Adrenal gland (tissue), 5 donors: ENCODE results near the gene ANTXRL.

Experiments used
- CTCF ChIP-seq, 6 experiments: fragments of 450-650 bp in 4 of 6; fragments of 200-600 bp in 2 of 6; sonication (generic) in 1 of 6; IDR thresholded peaks; 1 replicate in 5 of 6; 2 replicates in 1 of 6; pipeline versions ENCODE4 v1.5.1 to v1.8.0; 2016 to 2021; ENCODE audit warnings: antibody characterized with exemption in 6 of 6, mild to moderate bottlenecking in 2 of 6, moderate library complexity in 1 of 6
- POLR2A ChIP-seq, 2 donors: fragments of 450-650 bp; IDR thresholded peaks; one replicate each; pipeline ENCODE4 v1.6.1; 2017; ENCODE audit warnings: antibody characterized with exemption in 2 of 2, mild to moderate bottlenecking in 2 of 2, moderate library complexity in 1 of 2
- donor health status: DM: no; HTN: no; CAD: no.

GRCh38 chr10:46305079-46305818 is 18.5 kb downstream of the ANTXRL start:
- TF ChIP-seq POLR2A (IDR thresholded peaks at IDR 0.05) (no peak), CTCF (IDR thresholded peaks at IDR 0.05) (no peak)
